Measurements from ENCODE around the gene IPPK. TPM values are rescaled to one million over a fixed set of nuclear protein-coding genes. Genes with fewer than 3 reads are reported as not detected.

Gene IPPK
- total and polyA plus RNA-seq, 2 of the 8 experiments (the other 6 are each of a cell fraction or from before 2014, with no cell fraction given), result 10.5 to 13.6 TPM

DNA sequence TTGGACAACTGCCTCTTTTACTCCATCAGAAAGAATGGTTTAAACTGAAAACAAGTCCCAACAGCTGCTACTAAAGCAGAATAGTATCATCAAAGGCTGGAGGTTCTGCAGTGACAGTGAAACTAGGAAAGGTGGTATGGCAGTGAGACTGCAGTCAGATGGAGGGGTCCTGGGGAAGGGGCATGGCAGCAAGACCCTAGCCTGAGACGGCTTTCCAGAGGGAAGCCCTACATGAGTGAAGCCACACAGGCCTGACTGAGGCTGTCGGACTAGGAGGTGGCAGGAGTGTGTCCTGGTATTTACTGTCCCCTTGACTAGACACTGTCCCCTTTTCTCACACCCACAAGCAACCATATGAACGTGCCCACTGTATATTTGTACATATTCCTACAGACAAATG, 40.4 kb upstream of the IPPK start:
- DNase-seq (ENCODE audit: low read depth in 1 of 2, low spot score in 2 of 2) (no peak), FAIRE-seq (no peak)
- Histone ChIP-seq H3K27ac (ENCODE audit: low read depth, low read length) (no peak overlapping the region), H2BK15ac (ENCODE audit: low read length) (no peak overlapping the region), H2BK120ac (replicated peaks; ENCODE audit: low read depth, low read length) (no peak overlapping the region), H4K5ac (ENCODE audit: insufficient read length, low read depth, low read length) (no peak overlapping the region), H3K27me3 (replicated peaks in 1 of 4; ENCODE audit: control insufficient read depth in 3 of 4, extremely low read depth in 1 of 4, insufficient read depth in 3 of 4, low read length in 3 of 4) (no peaks in the 10 kb centered on the region), H3K79me1 (ENCODE audit: low read depth, low read length) (no peaks in the 10 kb centered on the region; the same call in 1 of the 2 replicates), H3K23me2 (ENCODE audit: low read depth, low read length) (no peaks in the 10 kb centered on the region), H2AK5ac (ENCODE audit: low read depth, low read length) (no peak overlapping the region), H3K79me2 (ENCODE audit: control insufficient read depth in 1 of 2, insufficient read depth in 2 of 2, low read length in 2 of 2) (no peaks in the 10 kb centered on the region), H3K36me3 (ENCODE audit: control insufficient read depth in 2 of 4, insufficient read depth in 4 of 4, low read length in 3 of 4) (peaks cover 8 to 17% (median 13%) of the 10 kb centered on the region in 4 experiments), H3K9me3 (ENCODE audit: insufficient read depth in 2 of 2, low read depth in 1 of 2, low read length in 1 of 2) (no peaks in the 10 kb centered on the region), H4K20me1 (replicated peaks in 1 of 2; ENCODE audit: control insufficient read depth in 1 of 2, insufficient read depth in 2 of 2, low read length in 2 of 2) (peaks cover 0 to 7% of the 10 kb centered on the region in 2 experiments), H2BK20ac (ENCODE audit: low read length) (no peak overlapping the region), H2AFZ (ENCODE audit: low read length) (no peak overlapping the region), H3K4me1 (replicated peaks in 1 of 4; ENCODE audit: control insufficient read depth in 3 of 4, insufficient read depth in 4 of 4, low read length in 3 of 4) (no peaks in the 10 kb centered on the region), H3K23ac (ENCODE audit: insufficient read length) (no peak overlapping the region), H3K4ac (replicated peaks; ENCODE audit: insufficient read length, low read depth, low read length) (no peak overlapping the region), H2BK12ac (ENCODE audit: low read depth, low read length) (no peak overlapping the region), H4K8ac (ENCODE audit: extremely low read depth, insufficient read depth, low read length) (no peak overlapping the region), H2BK5ac (ENCODE audit: low read depth, low read length) (no peak overlapping the region), H3K4me3 (ENCODE audit: extremely low read depth in 1 of 4, insufficient read depth in 2 of 4, low read depth in 3 of 4, low read length in 4 of 4) (no peak overlapping the region), H4K91ac (replicated peaks; ENCODE audit: insufficient read length, low read length) (no peak overlapping the region), H3K9ac (replicated peaks in 1 of 4; ENCODE audit: extremely low read depth in 1 of 4, low read depth in 3 of 4, low read length in 3 of 4) (no peak overlapping the region), H3K14ac (ENCODE audit: insufficient read length) (no peak overlapping the region), H3K56ac (replicated peaks; ENCODE audit: insufficient read length, low read depth, low read length) (no peak overlapping the region), H3K18ac (ENCODE audit: extremely low read depth, low read length) (no peak overlapping the region), H3K4me2 (ENCODE audit: insufficient read depth in 1 of 2, low read depth in 2 of 2, low read length in 2 of 2) (no peak overlapping the region)
- ChIA-PET CTCF (ENCODE audit: partially characterized antibody) (no interaction called here), POLR2A (ENCODE audit: partially characterized antibody) (no interaction called here)
- 79% methylated on average over 3 of the region's 3 CpGs; no CpG with 5 or more reads in 1 of the 2 experiments for WGBS, 2 experiments (ENCODE audit: extremely low coverage in 1 of 2, insufficient coverage in 1 of 2, insufficient read length in 1 of 2, insufficient replicate concordance in 2 of 2, low coverage in 1 of 2, low lambda C conversion rate in 2 of 2, missing lambda C conversion rate in 1 of 2)
- no peak for TF ChIP-seq TCF12 (IDR thresholded peaks at IDR 0.05; ENCODE audit: low read depth, low read length)
- TF ChIP-seq RXRA (IDR thresholded peaks at IDR 0.05; ENCODE audit: insufficient read depth, low read depth, low read length), result no peak
- TF ChIP-seq RNF2 (IDR thresholded peaks at IDR 0.05; ENCODE audit: borderline replicate concordance, low read depth, low read length, missing control alignments, poor library complexity, severe bottlenecking), result no peak
- TF ChIP-seq GTF2F1 (IDR thresholded peaks at IDR 0.05; ENCODE audit: borderline replicate concordance, low read depth, low read length), result no peak
- TF ChIP-seq, protein P1, sequence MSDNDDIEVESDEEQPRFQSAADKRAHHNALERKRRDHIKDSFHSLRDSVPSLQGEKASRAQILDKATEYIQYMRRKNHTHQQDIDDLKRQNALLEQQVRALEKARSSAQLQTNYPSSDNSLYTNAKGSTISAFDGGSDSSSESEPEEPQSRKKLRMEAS (IDR thresholded peaks at IDR 0.05), result no peak
- no peak for TF ChIP-seq POLR2A (IDR thresholded peaks at IDR 0.05; ENCODE audit: control extremely low read depth in 1 of 2, low read depth in 2 of 2, low read length in 2 of 2)
- TF ChIP-seq, protein P2, sequence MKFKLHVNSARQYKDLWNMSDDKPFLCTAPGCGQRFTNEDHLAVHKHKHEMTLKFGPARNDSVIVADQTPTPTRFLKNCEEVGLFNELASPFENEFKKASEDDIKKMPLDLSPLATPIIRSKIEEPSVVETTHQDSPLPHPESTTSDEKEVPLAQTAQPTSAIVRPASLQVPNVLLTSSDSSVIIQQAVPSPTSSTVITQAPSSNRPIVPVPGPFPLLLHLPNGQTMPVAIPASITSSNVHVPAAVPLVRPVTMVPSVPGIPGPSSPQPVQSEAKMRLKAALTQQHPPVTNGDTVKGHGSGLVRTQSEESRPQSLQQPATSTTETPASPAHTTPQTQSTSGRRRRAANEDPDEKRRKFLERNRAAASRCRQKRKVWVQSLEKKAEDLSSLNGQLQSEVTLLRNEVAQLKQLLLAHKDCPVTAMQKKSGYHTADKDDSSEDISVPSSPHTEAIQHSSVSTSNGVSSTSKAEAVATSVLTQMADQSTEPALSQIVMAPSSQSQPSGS (IDR thresholded peaks at IDR 0.05; ENCODE audit: low read length), result no peak
- no peak for TF ChIP-seq SIN3A (conservative IDR thresholded peaks at IDR 0.05 in 1 of 2, IDR thresholded peaks at IDR 0.05 in 1 of 2; ENCODE audit: low read depth in 1 of 2, low read length in 2 of 2)
- TF ChIP-seq SRF (IDR thresholded peaks at IDR 0.05; ENCODE audit: low read depth, low read length), result no peak
- TF ChIP-seq SAP30 (IDR thresholded peaks at IDR 0.05; ENCODE audit: insufficient read depth, insufficient replicate concordance, low read length), result no peak
- no peak for TF ChIP-seq TBP (IDR thresholded peaks at IDR 0.05; ENCODE audit: low read depth, low read length)
- no peak for TF ChIP-seq BACH1 (IDR thresholded peaks at IDR 0.05; ENCODE audit: low read length)
- TF ChIP-seq BRCA1 (IDR thresholded peaks at IDR 0.05; ENCODE audit: low read depth, low read length), result no peak

Data from H1 (cell line).